Measurements from ENCODE around the gene DRD2.

DRD2 gene

GRCh38 chr11:113392236-113392921 lies 82.8 kb downstream of the DRD2 start:
- TF ChIP-seq EGR1 (IDR thresholded peaks at IDR 0.05) (no peak), RAD21 (IDR thresholded peaks at IDR 0.05; ENCODE audit: low read depth) (no peak), CEBPB (IDR thresholded peaks at IDR 0.05) (no peak), YY1 (IDR thresholded peaks at IDR 0.05; ENCODE audit: low read depth) (no peak), CREB1 (IDR thresholded peaks at IDR 0.05; ENCODE audit: low read depth) (no peak), TCF12 (IDR thresholded peaks at IDR 0.05; ENCODE audit: low read depth) (no peak), TAF1 (IDR thresholded peaks at IDR 0.05; ENCODE audit: low read depth) (no peak), USF1 (IDR thresholded peaks at IDR 0.05) (no peak), TEAD4 (IDR thresholded peaks at IDR 0.05) (no peak)

DNA sequence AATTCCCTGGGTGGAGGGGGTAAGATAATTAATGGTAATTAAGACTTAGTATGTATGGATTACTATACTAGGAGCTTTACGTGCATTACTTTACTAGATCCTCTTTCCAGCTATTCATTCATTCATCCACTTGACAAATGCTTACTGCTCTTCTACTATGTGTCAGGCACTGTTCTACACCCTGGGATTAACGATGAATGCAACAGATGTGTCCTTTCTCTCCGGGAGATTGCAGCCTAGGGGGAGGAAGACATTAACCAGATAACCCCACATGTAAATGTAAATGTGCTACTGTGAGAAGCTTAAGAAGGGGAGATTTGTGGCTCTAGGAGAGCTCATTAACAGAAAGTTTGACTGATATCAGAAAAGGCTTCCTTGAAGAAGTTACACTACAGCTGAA lies 85.9 kb downstream of the DRD2 start:
- TF ChIP-seq ZBTB7A (IDR thresholded peaks at IDR 0.05; ENCODE audit: low read depth) (no peak), NFIC (IDR thresholded peaks at IDR 0.05) (no peak)

DNA sequence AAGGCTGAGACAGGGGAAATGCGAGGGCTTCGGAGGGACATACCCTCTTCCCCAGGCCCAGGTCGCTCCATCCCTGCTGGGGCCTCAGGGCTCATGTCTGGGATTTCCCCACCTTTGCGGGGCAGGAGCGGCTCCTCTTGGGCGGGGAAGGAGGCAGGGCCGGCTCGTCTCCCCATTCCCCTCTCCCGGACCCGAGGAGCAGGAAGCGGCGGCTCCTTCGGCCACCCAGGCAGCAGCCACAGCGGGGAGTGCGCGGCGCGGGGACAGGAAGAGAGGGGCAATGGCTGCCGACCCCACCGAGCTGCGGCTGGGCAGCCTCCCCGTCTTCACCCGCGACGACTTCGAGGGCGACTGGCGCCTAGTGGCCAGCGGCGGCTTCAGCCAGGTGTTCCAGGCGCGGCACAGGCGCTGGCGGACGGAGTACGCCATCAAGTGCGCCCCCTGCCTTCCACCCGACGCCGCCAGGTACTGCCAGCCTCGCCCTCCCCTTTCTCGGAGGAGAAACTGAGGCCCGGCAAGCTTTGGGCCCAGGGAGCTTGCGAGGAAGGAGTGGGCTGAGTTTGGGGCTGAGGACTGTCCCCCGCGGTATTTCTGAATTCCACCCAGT lies 87.5 kb downstream of the DRD2 start, which contains the start of gene ANKK1:
Gene ANKK1 (plus strand): TSS at position 175 of the 607 bp plus-strand sequence. CDS start 106 bp downstream, at position 281.
- TF ChIP-seq MAX (IDR thresholded peaks at IDR 0.05): no peak
- no peak for TF ChIP-seq ZBTB7A (IDR thresholded peaks at IDR 0.05; ENCODE audit: low read depth)
- no peak for TF ChIP-seq TEAD4 (IDR thresholded peaks at IDR 0.05)
- no peak for TF ChIP-seq EP300 (IDR thresholded peaks at IDR 0.05; ENCODE audit: borderline replicate concordance)
- TF ChIP-seq, protein P1, sequence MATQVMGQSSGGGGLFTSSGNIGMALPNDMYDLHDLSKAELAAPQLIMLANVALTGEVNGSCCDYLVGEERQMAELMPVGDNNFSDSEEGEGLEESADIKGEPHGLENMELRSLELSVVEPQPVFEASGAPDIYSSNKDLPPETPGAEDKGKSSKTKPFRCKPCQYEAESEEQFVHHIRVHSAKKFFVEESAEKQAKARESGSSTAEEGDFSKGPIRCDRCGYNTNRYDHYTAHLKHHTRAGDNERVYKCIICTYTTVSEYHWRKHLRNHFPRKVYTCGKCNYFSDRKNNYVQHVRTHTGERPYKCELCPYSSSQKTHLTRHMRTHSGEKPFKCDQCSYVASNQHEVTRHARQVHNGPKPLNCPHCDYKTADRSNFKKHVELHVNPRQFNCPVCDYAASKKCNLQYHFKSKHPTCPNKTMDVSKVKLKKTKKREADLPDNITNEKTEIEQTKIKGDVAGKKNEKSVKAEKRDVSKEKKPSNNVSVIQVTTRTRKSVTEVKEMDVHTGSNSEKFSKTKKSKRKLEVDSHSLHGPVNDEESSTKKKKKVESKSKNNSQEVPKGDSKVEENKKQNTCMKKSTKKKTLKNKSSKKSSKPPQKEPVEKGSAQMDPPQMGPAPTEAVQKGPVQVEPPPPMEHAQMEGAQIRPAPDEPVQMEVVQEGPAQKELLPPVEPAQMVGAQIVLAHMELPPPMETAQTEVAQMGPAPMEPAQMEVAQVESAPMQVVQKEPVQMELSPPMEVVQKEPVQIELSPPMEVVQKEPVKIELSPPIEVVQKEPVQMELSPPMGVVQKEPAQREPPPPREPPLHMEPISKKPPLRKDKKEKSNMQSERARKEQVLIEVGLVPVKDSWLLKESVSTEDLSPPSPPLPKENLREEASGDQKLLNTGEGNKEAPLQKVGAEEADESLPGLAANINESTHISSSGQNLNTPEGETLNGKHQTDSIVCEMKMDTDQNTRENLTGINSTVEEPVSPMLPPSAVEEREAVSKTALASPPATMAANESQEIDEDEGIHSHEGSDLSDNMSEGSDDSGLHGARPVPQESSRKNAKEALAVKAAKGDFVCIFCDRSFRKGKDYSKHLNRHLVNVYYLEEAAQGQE (IDR thresholded peaks at IDR 0.05; ENCODE audit: low read depth): no peak
- TF ChIP-seq EGR1 (IDR thresholded peaks at IDR 0.05): no peak
- no peak for TF ChIP-seq CEBPB (IDR thresholded peaks at IDR 0.05)
- TF ChIP-seq RAD21 (IDR thresholded peaks at IDR 0.05; ENCODE audit: low read depth): no peak
- no peak for TF ChIP-seq TCF12 (IDR thresholded peaks at IDR 0.05; ENCODE audit: low read depth)

DNA sequence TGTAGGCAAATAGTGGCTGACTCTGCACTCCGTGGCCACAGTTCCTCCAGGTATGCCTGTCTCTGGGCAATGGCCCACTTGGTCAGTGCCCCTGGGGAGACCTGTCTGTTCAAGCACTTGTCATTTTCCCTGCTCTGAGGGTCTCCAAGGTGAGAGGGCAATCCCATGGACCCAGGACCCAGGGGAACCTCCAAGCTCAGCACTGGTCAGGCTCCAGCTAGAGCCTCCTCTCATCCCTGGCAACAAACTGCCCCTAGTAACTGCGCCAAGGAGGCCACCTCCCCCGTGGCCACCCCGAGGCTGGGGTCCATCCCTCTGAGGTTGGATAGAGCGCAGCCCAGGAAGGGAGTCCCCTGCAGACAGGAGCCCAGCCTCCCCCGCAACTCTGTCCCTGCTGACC lies 88.3 kb downstream of the DRD2 start:
- TF ChIP-seq MAX (IDR thresholded peaks at IDR 0.05): no peak

DNA sequence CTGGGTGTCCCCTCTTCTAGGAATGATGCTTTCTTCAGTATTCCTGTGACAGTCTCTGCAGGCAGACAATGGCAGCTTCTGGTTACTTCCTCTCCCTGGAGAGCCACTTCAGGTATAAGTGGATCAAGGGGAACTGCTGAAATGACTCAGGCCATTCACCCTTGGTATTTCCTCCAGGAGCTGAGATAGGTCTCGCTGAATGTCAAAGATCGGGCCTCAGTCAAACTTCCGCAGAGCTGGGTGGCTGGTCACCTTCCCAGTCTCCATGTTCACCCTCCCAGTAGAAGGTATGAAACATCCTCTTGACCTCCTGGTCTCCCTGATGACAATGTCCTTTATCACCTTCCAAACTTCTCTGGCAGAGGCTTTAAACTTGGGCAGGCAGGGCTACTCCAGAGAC lies 89.4 kb downstream of the DRD2 start:
- no peak for TF ChIP-seq YY1 (IDR thresholded peaks at IDR 0.05; ENCODE audit: low read depth)
- no peak for TF ChIP-seq FOXM1 (IDR thresholded peaks at IDR 0.05; ENCODE audit: borderline replicate concordance, low read depth)
- no peak for TF ChIP-seq USF1 (IDR thresholded peaks at IDR 0.05)
- TF ChIP-seq ZBTB7A (IDR thresholded peaks at IDR 0.05; ENCODE audit: low read depth): no peak
- no peak for TF ChIP-seq CREB1 (IDR thresholded peaks at IDR 0.05; ENCODE audit: low read depth)
- no peak for TF ChIP-seq MAX (IDR thresholded peaks at IDR 0.05)
- TF ChIP-seq RAD21 (IDR thresholded peaks at IDR 0.05; ENCODE audit: low read depth): no peak
- TF ChIP-seq EGR1 (IDR thresholded peaks at IDR 0.05): no peak
- no peak for TF ChIP-seq CEBPB (IDR thresholded peaks at IDR 0.05)
- no peak for TF ChIP-seq TEAD4 (IDR thresholded peaks at IDR 0.05)
- TF ChIP-seq, protein P1 (IDR thresholded peaks at IDR 0.05; ENCODE audit: low read depth): no peak
- TF ChIP-seq TCF12 (IDR thresholded peaks at IDR 0.05; ENCODE audit: low read depth): no peak

GRCh38 chr11:113384551-113384950 lies 90.6 kb downstream of the DRD2 start:
- TF ChIP-seq YY1 (IDR thresholded peaks at IDR 0.05; ENCODE audit: low read depth): no peak

All from Ishikawa (cell line).